Stomach (tissue), 9 donors: ENCODE data around the gene ALG3. TPM values are rescaled to one million over a fixed set of nuclear protein-coding genes. Genes with fewer than 3 reads are reported as not detected.

ENCODE experiments used
- DNase-seq, 2 donors: peaks; one replicate each; pipeline versions ENCODE4 v3.0.0 to v3.0.0-alpha.2; 2013 to 2019
- H3K27ac ChIP-seq, 5 donors: fragments of 200-600 bp in 4 of 5; sonication (generic) in 4 of 5; one replicate each; pipeline ENCODE4 v1.5.1; 2013 to 2019; ENCODE audit warnings: mild to moderate bottlenecking in 1 of 5, moderate library complexity in 1 of 5
- H3K27me3 ChIP-seq, 3 donors: fragments of 200-600 bp; sonication (generic); one replicate each; pipeline ENCODE4 v1.5.1; 2017 to 2019; ENCODE audit warnings: mixed run types in 1 of 3
- H3K36me3 ChIP-seq, 4 donors: fragments of 200-600 bp; sonication (generic); 1 replicate in 3 of 4; 2 replicates in 1 of 4; pipeline ENCODE4 v1.5.1; 2016 to 2019
- H3K4me1 ChIP-seq, 4 donors: fragments of 200-600 bp; sonication (generic); one replicate each; pipeline ENCODE4 v1.5.1; 2016 to 2019
- H3K4me3 ChIP-seq, 4 donors: fragments of 200-600 bp; sonication (generic) in 3 of 4; one replicate each; pipeline ENCODE4 v1.5.1; 2016 to 2019; ENCODE audit warnings: mild to moderate bottlenecking in 1 of 4
- H3K9me3 ChIP-seq, 4 donors: fragments of 200-600 bp; sonication (generic); one replicate each; pipeline ENCODE4 v1.5.1; 2016 to 2019
- CTCF ChIP-seq, 7 experiments: fragments of 450-650 bp in 4 of 7; fragments of 200-600 bp in 3 of 7; sonication (generic) in 3 of 7; IDR thresholded peaks; one replicate each; pipeline ENCODE4 v1.5.1; 2016 to 2019; ENCODE audit warnings: antibody characterized with exemption in 7 of 7, control low read depth in 2 of 7, mild to moderate bottlenecking in 1 of 7
- EP300 ChIP-seq: sonication (generic); formaldehyde crosslinking; IDR thresholded peaks from one replicate; pipeline ENCODE4 v1.6.1; 2017; ENCODE audit warnings: antibody characterized with exemption
- POLR2A ChIP-seq, 4 donors: fragments of 450-650 bp; IDR thresholded peaks; one replicate each; pipeline ENCODE4 v1.6.1; 2016; ENCODE audit warnings: antibody characterized with exemption in 4 of 4, control low read depth in 2 of 4, mild to moderate bottlenecking in 1 of 4, moderate library complexity in 1 of 4
- POLR2AphosphoS5 ChIP-seq, 3 donors: sonication (generic); formaldehyde crosslinking; IDR thresholded peaks; one replicate each; pipeline ENCODE4 v1.6.1; 2016; ENCODE audit warnings: antibody characterized with exemption in 3 of 3
- WGBS, 5 donors: extraction: QIAGEN DNeasy Blood & Tissue Kit in 3 of 5; methylation state at CpG; one replicate each; pipeline versions ENCODE4 v1.1.5 to v1.1.7; 2013 to 2018; 5-methylcytosine and 5-hydroxymethylcytosine counted together
- intact Hi-C: fragments of 100-400 bp; cut with DNase I; formaldehyde crosslinking; loops from one replicate; pipeline ENCODE4 v1.15.1; 2023; ENCODE audit warnings: low total_unique reads
- polyA plus RNA-seq, 3 donors: library from polyadenylated mRNA; stranded (reverse); fragments of 200-250 nt; gene quantifications; one replicate each; pipeline ENCODE4 v1.2.3, GENCODE V29; 2013
- small RNA-seq, 4 donors: library from RNA; depleted of rRNA; stranded (forward); fragments of <200 nt; gene quantifications; one replicate each; pipeline ENCODE3, GENCODE V24; 2016
- total RNA-seq, 5 donors: library from RNA; depleted of rRNA; stranded (reverse); fragments of >200 nt; gene quantifications; one replicate each; pipeline versions ENCODE4 v1.1.0 to v1.2.3, GENCODE V29; 2014 to 2016
- donor health status: healthy with polysubstance abuse.
- donor health status: Bipolar disorder and iron deficiency.
- donor health status: healthy.

ALG3 gene
- total and polyA plus RNA-seq, 8 donors, result 17.1 to 253 (median 22.1) TPM

- H3K27me3 ChIP-seq, result no peaks in the 10 kb centered on the region
- intact Hi-C loops, result no loop called here
- H3K4me1 ChIP-seq, result peaks cover 0 to 10% (median 3%) of the 10 kb centered on the region in 4 donors
- no peak overlapping the region for H3K27ac ChIP-seq
- H3K4me3 ChIP-seq, result no peak overlapping the region
- TF ChIP-seq EP300 (no peak), CTCF (IDR thresholded peaks at IDR 0.05) (no peak), POLR2A (IDR thresholded peaks at IDR 0.05) (no peak), POLR2AphosphoS5 (IDR thresholded peaks at IDR 0.05) (no peak)
- no peaks in the 10 kb centered on the region for H3K9me3 ChIP-seq
- H3K36me3 ChIP-seq, result peaks cover 62 to 80% (median 77%) of the 10 kb centered on the region in 4 donors
- WGBS, 5 donors, result 82 to 92% (median 85%) methylated on average over 6 to 9 of the region's 9 CpGs
- DNase-seq, result no peak
These were observed 54.7 kb downstream of the ALG3 start for GRCh38 chr3:184193991-184194539.

GRCh38 chr3:184192889-184193288 lies 55.9 kb downstream of the ALG3 start:
- Histone ChIP-seq H3K36me3 (peaks cover 73 to 92% (median 89%) of the 10 kb centered on the region in 4 donors), H3K27ac (no peak overlapping the region), H3K27me3 (no peaks in the 10 kb centered on the region), H3K4me3 (no peak overlapping the region), H3K9me3 (no peaks in the 10 kb centered on the region), H3K4me1 (peaks cover 4 to 22% (median 14%) of the 10 kb centered on the region in 4 donors)
- no peak for TF ChIP-seq CTCF (IDR thresholded peaks at IDR 0.05)
- intact Hi-C loops, result no loop called here
- DNase-seq, result no peak
- WGBS, 5 donors, result 89 to 96% (median 93%) methylated on average over 9 to 10 of the region's 10 CpGs

Small RNA genes lying within 50 kb of the gene (small RNA-seq; reads per million reads assigned to genes)
- 2.5 to 12.8 (median 4.8) reads per million in 4 donors for gene MIR1224

Other genes with a start within 250 kb of the ALG3 start
- gene ABCC5, start 231.1 kb downstream of the ALG3 start, total RNA-seq, result 100 to 1,000 TPM in 3 of 5 donors, 10 to 100 TPM in 2; 62.6 to 241 (median 122) TPM
- gene ABCC5, start 231.1 kb downstream of the ALG3 start, polyA plus RNA-seq, result 10 to 100 TPM; 16.6 to 54.1 (median 19.7) TPM
- gene HTR3D, start 217.2 kb downstream of the ALG3 start, total RNA-seq, result not detected
- not detected for gene HTR3D, start 217.2 kb downstream of the ALG3 start, polyA plus RNA-seq
- not detected for gene HTR3C, start 195.9 kb downstream of the ALG3 start, total RNA-seq
- gene HTR3C, start 195.9 kb downstream of the ALG3 start, polyA plus RNA-seq, result not detected
- gene HTR3E, start 151.9 kb downstream of the ALG3 start, total RNA-seq, result not detected
- not detected for gene HTR3E, start 151.9 kb downstream of the ALG3 start, polyA plus RNA-seq
- 100 to 1,000 TPM in 1 of 5 donors, 10 to 100 TPM in 3, 1 to 10 TPM in 1; 1.4 to 113 (median 36.5) TPM for gene EIF2B5, start 113.6 kb downstream of the ALG3 start, total RNA-seq
- 10 to 100 TPM; 33.0 to 42.0 (median 33.7) TPM for gene EIF2B5, start 113.6 kb downstream of the ALG3 start, polyA plus RNA-seq
- gene DVL3, start 93.6 kb downstream of the ALG3 start, total RNA-seq, result 100 to 1,000 TPM in 1 of 5 donors, 10 to 100 TPM in 4; 27.9 to 107 (median 55.4) TPM
- 10 to 100 TPM; 21.2 to 26.4 (median 25.8) TPM for gene DVL3, start 93.6 kb downstream of the ALG3 start, polyA plus RNA-seq
- 100 to 1,000 TPM in 4 of 5 donors, 10 to 100 TPM in 1; 96.2 to 204 (median 134) TPM for gene AP2M1, start 74.1 kb downstream of the ALG3 start, total RNA-seq
- gene AP2M1, start 74.1 kb downstream of the ALG3 start, polyA plus RNA-seq, result 100 to 1,000 TPM; 143 to 220 (median 208) TPM
- gene ABCF3, start 62.8 kb downstream of the ALG3 start, total RNA-seq, result 100 to 1,000 TPM in 1 of 5 donors, 10 to 100 TPM in 4; 21.6 to 194 (median 55.9) TPM
- gene ABCF3, start 62.8 kb downstream of the ALG3 start, polyA plus RNA-seq, result 10 to 100 TPM; 43.4 to 45.0 (median 44.5) TPM
- 10 to 100 TPM in 2 of 5 donors, 1 to 10 TPM in 2, under 1 TPM in 1; under 0.01 to 100.0 (median 2.4) TPM for gene VWA5B2, start 19.4 kb downstream of the ALG3 start, total RNA-seq
- gene VWA5B2, start 19.4 kb downstream of the ALG3 start, polyA plus RNA-seq, result 1 to 10 TPM; 1.6 to 3.5 (median 2.4) TPM
- 10 to 100 TPM in 1 of 5 donors, 1 to 10 TPM in 2, under 1 TPM in 1, not detected in 1; 0.73 to 18.5 (median 4.2) TPM for gene EEF1AKMT4, start 710 bp upstream of the ALG3 start, total RNA-seq
- gene EEF1AKMT4, start 710 bp upstream of the ALG3 start, polyA plus RNA-seq, result 1 to 10 TPM; 4.4 to 6.5 (median 6.4) TPM
- not detected for gene CAMK2N2, start 12.6 kb upstream of the ALG3 start, total RNA-seq
- 1 to 10 TPM in 1 of 3 donors, under 1 TPM in 2; 0.58 to 1.2 (median 0.68) TPM for gene CAMK2N2, start 12.6 kb upstream of the ALG3 start, polyA plus RNA-seq
- 1 to 10 TPM in 1 of 5 donors, under 1 TPM in 1, not detected in 3; 0.45 to 2.9 TPM for gene ECE2, start 27.1 kb upstream of the ALG3 start, total RNA-seq
- gene ECE2, start 27.1 kb upstream of the ALG3 start, polyA plus RNA-seq, result not detected
- 100 to 1,000 TPM; 124 to 239 (median 172) TPM for gene PSMD2, start 50.3 kb upstream of the ALG3 start, total RNA-seq
- 100 to 1,000 TPM in 1 of 3 donors, 10 to 100 TPM in 2; 73.0 to 119 (median 81.7) TPM for gene PSMD2, start 50.3 kb upstream of the ALG3 start, polyA plus RNA-seq
- 100 to 1,000 TPM; 167 to 572 (median 203) TPM for gene EIF4G1, start 65.6 kb upstream of the ALG3 start, total RNA-seq
- 100 to 1,000 TPM in 2 of 3 donors, 10 to 100 TPM in 1; 86.5 to 171 (median 134) TPM for gene EIF4G1, start 65.6 kb upstream of the ALG3 start, polyA plus RNA-seq
- gene FAM131A, start 88.6 kb upstream of the ALG3 start, total RNA-seq, result 10 to 100 TPM in 3 of 5 donors, 1 to 10 TPM in 2; 1.8 to 73.2 (median 28.8) TPM
- 10 to 100 TPM; 10.0 to 13.0 (median 12.5) TPM for gene FAM131A, start 88.6 kb upstream of the ALG3 start, polyA plus RNA-seq
- 10 to 100 TPM in 2 of 5 donors, 1 to 10 TPM in 3; 4.2 to 34.5 (median 5.8) TPM for gene CLCN2, start 112.6 kb upstream of the ALG3 start, total RNA-seq
- 1 to 10 TPM; 2.1 to 5.1 (median 2.5) TPM for gene CLCN2, start 112.6 kb upstream of the ALG3 start, polyA plus RNA-seq
- gene POLR2H, start 112.7 kb upstream of the ALG3 start, total RNA-seq, result 100 to 1,000 TPM in 2 of 5 donors, 10 to 100 TPM in 3; 14.0 to 273 (median 85.0) TPM
- 100 to 1,000 TPM; 103 to 142 (median 116) TPM for gene POLR2H, start 112.7 kb upstream of the ALG3 start, polyA plus RNA-seq
- not detected for gene THPO, start 129.2 kb upstream of the ALG3 start, total RNA-seq
- 1 to 10 TPM in 1 of 3 donors, under 1 TPM in 2; 0.38 to 1.8 (median 0.93) TPM for gene THPO, start 129.2 kb upstream of the ALG3 start, polyA plus RNA-seq
- gene CHRD, start 131.1 kb upstream of the ALG3 start, total RNA-seq, result 10 to 100 TPM in 1 of 5 donors, 1 to 10 TPM in 4; 6.1 to 27.2 (median 9.2) TPM
- 1 to 10 TPM; 5.2 to 7.1 (median 5.7) TPM for gene CHRD, start 131.1 kb upstream of the ALG3 start, polyA plus RNA-seq